ENCODE measurements around the gene TBPL1. TPM values are rescaled to one million over a fixed set of nuclear protein-coding genes. Genes with fewer than 3 reads are reported as not detected.

The TBPL1 gene
- total RNA-seq, 1 donor from 2014 or later, result 48.4 TPM

DNA sequence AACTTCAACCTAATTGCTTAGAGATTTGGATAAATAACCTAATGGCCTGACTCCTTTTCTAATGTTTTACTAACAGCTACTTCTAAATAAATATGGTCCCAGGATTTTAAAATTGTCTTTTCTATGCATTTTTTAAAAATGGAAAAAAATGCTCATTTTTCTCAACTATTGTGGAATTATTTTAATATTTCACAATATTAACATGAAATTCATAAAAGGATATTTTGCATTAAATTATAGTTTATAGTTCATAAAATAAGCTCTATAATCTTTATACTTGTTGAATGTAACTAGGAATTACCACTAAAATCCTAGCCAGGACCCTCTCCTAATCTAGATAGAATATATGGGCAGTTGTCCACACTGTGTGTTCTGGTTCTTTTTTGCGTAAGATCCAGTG lies 37.3 kb downstream of the TBPL1 start:
- no peaks in the 10 kb centered on the region for H3K27me3 Mint-ChIP-seq
- no peak for DNase-seq (ENCODE audit: low spot score, unreplicated experiment)
- no peaks in the 10 kb centered on the region for H3K4me1 Mint-ChIP-seq (ENCODE audit: low read depth)
- peaks cover 2% of the 10 kb centered on the region for H3K36me3 Mint-ChIP-seq (ENCODE audit: insufficient read depth)
- no peaks in the 10 kb centered on the region for H3K9me3 Mint-ChIP-seq (ENCODE audit: low read depth)
- TF ChIP-seq, protein P1, sequence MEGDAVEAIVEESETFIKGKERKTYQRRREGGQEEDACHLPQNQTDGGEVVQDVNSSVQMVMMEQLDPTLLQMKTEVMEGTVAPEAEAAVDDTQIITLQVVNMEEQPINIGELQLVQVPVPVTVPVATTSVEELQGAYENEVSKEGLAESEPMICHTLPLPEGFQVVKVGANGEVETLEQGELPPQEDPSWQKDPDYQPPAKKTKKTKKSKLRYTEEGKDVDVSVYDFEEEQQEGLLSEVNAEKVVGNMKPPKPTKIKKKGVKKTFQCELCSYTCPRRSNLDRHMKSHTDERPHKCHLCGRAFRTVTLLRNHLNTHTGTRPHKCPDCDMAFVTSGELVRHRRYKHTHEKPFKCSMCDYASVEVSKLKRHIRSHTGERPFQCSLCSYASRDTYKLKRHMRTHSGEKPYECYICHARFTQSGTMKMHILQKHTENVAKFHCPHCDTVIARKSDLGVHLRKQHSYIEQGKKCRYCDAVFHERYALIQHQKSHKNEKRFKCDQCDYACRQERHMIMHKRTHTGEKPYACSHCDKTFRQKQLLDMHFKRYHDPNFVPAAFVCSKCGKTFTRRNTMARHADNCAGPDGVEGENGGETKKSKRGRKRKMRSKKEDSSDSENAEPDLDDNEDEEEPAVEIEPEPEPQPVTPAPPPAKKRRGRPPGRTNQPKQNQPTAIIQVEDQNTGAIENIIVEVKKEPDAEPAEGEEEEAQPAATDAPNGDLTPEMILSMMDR (IDR thresholded peaks at IDR 0.05; ENCODE audit: unreplicated experiment), result no peak
- no peak overlapping the region for H3K27ac Mint-ChIP-seq
- H3K4me3 Mint-ChIP-seq (ENCODE audit: low read depth), result no peak overlapping the region

DNA sequence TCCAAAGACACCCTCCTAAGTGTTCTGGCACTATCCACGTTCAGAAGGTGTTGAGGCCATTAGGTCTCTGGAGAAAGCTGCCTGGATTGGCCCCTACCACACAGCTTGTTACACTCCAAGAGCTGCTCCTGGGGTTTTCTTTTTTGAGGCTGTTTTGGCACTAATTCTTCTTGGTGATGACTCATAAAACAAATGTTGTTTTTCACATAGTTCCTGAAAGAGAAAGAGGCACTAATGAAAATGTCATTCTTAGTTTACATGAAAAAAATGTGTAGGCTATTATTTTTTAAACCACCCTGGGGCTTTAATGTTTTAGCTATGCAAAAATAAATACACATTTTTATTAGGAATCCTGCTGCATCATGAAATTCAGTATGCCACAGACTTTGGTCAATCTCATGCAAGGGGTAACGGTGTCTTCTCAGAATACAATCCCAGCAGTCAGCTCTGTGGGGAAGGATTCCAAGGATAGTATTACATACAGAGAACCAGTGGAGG lies 38.1 kb downstream of the TBPL1 start:
- Mint-ChIP-seq H3K4me3 (ENCODE audit: low read depth) (no peak overlapping the region), H3K9me3 (ENCODE audit: low read depth) (no peaks in the 10 kb centered on the region), H3K27ac (no peak overlapping the region), H3K36me3 (ENCODE audit: insufficient read depth) (peaks cover 2% of the 10 kb centered on the region), H3K4me1 (ENCODE audit: low read depth) (no peaks in the 10 kb centered on the region), H3K27me3 (no peaks in the 10 kb centered on the region)
- DNase-seq (ENCODE audit: low spot score, unreplicated experiment), result no peak
- TF ChIP-seq, protein P1 (IDR thresholded peaks at IDR 0.05; ENCODE audit: unreplicated experiment), result no peak

DNA sequence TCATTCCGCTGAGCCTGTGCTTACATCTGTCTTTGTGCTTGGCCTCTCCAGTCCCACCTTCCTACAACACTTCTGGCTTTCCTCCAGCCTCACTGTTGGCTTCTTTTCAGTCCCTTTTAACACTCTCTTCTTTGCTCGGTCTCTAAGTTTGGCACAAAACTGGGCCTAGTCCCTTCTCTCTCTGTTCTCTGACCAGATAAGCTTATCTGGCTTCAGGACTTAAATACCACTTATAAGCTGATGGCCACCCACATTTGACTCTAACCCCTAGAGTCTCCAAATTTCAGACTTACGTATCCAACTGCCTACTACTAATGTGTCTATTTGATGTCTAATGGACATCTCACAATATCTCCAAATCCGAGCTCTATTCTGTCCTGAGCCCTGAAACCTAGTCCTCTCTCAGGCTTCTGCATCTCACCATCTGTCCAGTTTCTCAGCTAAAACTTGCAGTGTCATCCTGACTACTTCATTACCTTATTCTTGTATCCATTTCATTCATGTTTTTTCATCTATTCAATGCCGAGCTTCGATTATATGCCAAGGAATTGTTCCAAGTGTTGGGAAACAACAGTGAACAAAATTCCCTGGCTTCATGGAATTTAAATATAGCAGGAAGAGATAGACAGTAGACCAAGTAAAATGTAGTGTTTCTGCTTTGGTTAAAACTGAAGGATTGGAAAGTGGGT lies 40.1 kb downstream of the TBPL1 start:
- Mint-ChIP-seq H3K36me3 (ENCODE audit: insufficient read depth) (peaks cover 2% of the 10 kb centered on the region), H3K9me3 (ENCODE audit: low read depth) (no peaks in the 10 kb centered on the region), H3K27me3 (no peaks in the 10 kb centered on the region)

DNA sequence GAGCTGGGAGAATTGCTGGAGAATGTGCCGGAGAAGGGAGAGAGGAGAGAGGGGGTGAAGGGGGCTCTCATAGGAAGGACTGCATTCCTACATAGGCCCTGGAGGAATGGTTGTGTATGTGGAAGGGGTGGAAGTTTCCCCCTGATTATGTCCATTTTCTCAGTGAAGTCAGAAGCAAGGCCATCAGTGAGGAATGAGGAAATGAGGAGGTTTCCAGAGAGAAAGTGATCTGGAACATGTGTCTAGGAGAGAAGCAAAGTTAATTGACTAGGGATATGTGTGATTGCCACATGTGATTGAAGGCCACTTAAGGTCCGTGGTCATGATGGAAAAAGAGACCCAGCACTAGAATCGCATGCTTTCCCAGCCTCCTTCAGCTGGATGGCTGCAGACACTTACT lies 42.3 kb downstream of the TBPL1 start:
- Mint-ChIP-seq H3K36me3 (ENCODE audit: insufficient read depth) (no peaks in the 10 kb centered on the region), H3K27ac (no peak overlapping the region), H3K9me3 (ENCODE audit: low read depth) (no peaks in the 10 kb centered on the region), H3K27me3 (no peaks in the 10 kb centered on the region), H3K4me3 (ENCODE audit: low read depth) (no peak overlapping the region), H3K4me1 (ENCODE audit: low read depth) (peaks cover 5% of the 10 kb centered on the region)
- TF ChIP-seq, protein P1 (IDR thresholded peaks at IDR 0.05; ENCODE audit: unreplicated experiment), result no peak
- DNase-seq (ENCODE audit: low spot score, unreplicated experiment), result no peak

More for the DNA sequence above, 40.1 kb downstream of the TBPL1 start:
- DNase-seq (ENCODE audit: low spot score, unreplicated experiment), result no peak
- H3K4me3 Mint-ChIP-seq (ENCODE audit: low read depth), result no peak overlapping the region
- H3K27ac Mint-ChIP-seq, result no peak overlapping the region
- peaks cover 2% of the 10 kb centered on the region for H3K4me1 Mint-ChIP-seq (ENCODE audit: low read depth)
- TF ChIP-seq, protein P1 (IDR thresholded peaks at IDR 0.05; ENCODE audit: unreplicated experiment), result no peak

DNA sequence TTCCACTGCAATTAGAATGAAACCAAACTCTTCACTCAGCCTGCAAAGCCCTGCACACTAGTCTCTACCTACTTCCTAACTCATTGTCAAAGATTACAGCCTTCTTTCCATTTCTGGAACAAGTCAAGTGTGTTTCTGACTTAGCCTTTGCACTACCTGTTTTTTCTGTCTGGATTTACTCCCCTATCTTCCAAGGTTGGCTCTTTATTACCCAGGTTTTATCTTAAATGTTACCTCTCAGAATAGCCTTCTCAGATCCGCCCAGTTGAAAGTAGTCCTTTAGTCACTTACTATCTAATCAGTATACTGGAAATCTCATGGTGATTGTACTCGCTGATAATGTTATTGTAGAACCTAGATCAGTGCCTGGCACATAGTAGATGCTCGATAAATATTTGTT lies 42.7 kb downstream of the TBPL1 start:
- no peak overlapping the region for H3K27ac Mint-ChIP-seq
- no peaks in the 10 kb centered on the region for H3K27me3 Mint-ChIP-seq
- peaks cover 5% of the 10 kb centered on the region for H3K4me1 Mint-ChIP-seq (ENCODE audit: low read depth)
- H3K9me3 Mint-ChIP-seq (ENCODE audit: low read depth), result no peaks in the 10 kb centered on the region
- H3K36me3 Mint-ChIP-seq (ENCODE audit: insufficient read depth), result peaks cover 2% of the 10 kb centered on the region
- TF ChIP-seq, protein P1 (IDR thresholded peaks at IDR 0.05; ENCODE audit: unreplicated experiment), result no peak
- H3K4me3 Mint-ChIP-seq (ENCODE audit: low read depth), result no peak overlapping the region
- DNase-seq (ENCODE audit: low spot score, unreplicated experiment), result no peak
